ENCODE data around the gene FAM13A.

Gene FAM13A

DNA sequence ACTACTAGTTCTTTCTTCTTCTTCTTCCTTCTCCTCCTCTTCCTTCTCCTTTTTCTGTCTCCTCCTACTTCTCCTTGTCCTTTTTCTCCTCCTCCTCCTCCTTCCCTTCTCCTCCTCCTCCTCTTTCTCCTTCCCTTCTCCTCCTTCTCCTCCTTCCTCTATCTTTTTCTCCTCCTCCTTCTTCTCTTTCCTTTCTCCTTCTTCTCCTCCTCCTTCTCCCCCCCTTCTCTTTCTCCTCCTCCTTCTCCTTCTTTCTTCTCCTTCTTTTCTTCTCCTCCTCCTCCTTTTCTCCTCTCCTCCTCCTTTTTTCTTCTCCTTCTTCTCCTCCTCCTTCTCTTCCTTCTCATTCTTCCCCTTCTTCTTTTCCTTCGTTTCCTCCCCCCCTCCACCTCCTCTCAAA lies 337.6 kb downstream of the FAM13A start:
- no peak for DNase-seq (ENCODE audit: low read depth)

DNA sequence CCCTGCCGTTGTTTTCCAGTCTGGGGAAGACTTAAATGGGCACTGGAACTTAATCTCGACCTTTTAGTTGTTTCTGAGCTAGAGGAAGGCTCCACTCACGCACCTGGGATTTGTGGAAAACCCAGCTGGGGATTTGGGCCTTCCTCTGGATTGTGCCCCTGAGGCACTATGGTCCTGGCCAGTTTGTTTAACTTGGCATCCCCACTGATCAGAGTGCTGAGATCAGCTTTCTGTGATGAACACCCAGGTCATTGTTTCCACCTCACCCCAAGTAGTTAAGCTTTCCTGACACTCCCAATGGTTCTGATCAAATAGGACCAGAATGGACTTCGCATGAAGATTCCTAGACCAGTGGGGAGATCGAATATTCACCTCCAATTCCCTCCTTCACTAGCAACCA lies 338.9 kb downstream of the FAM13A start:
- DNase-seq (ENCODE audit: low read depth), result no peak

DNA sequence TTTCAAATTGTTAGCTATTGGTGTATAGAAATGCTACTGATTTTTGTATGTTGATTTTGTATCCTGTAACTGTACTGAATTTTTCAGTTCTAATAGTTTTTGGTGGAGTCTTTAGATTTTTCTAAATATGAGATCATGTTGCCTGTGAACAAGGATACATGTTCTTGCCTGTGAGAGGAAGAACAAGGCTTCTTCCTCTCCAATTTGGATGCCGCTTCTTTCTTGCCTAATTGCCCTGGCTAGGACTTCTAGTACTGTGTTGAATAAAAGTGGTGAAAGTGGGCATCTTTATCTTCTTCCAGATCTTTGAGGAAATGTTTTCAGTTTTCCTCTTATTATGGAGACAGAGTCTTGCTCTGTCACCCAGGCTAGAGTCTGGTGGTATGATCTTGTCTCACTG lies 343.2 kb downstream of the FAM13A start:
- no peak for DNase-seq (ENCODE audit: low read depth)

DNA sequence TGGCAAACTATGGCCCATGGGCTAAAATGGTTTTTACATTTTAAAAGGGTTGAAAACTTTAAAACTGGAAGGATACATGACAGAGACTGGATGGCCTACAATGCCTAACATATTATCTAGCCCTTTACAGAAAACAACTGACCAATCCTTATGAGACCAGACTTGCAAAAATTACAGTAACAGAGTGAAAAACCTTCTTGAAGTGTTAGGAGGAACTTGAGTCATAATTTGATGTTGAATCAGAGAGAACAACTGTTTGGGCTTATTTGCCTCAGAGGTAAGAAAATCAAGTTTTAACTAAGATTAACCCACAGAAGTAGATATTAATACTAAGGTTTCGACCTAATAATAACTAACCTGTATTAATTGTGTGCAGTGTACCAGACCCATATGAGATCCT lies 347.0 kb downstream of the FAM13A start:
- DNase-seq (ENCODE audit: low read depth), result no peak

DNA sequence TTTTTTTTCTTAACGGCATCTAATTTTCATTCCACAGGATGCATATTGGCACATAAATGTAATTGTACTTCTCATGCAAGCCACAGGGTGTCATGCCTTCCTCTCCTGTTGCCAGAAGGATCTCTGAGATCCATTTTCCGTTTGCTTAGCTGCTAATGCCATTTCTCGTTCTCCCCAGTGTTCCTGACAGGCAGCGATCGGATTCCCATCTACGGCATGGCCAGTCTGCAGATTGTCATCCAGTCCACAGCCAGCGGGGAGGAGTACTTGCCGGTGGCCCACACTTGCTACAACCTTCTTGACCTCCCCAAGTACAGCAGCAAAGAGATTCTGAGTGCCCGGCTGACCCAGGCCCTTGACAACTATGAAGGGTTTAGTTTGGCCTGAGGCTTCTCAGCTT lies 350.4 kb downstream of the FAM13A start:
- no peak for DNase-seq (ENCODE audit: low read depth)

DNA sequence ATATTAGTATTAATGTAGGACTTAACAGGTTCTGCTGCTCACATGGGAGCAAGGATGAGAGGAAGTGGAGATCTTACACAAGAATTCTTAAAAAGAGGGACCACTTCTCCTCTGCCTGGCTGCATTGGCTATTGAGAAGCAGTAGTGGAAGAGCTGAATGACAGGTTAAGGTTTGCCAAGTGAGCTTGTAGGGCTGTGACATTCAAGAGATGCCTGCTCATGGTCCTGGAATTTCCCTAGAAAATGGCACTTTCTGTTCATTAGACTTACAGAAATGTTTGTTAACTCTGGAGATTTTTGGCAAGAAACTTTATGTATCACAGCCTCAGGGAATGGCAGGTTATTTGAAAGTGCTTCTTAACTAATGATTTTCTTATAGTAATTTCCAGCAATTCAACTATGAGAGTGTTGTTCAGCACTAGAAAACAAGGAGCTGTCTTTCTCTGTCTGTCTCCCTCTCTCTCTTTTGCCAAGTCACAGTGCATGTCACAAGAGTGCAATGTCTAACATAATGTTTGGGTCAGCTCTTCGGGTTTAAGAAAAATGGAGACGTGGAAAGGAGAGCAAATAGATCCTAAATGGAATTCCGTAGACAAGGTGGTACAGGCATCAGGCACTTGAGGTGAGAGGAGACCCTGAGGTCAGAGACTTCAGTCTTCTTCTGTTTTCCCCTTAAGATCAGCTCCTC lies 351.0 kb downstream of the FAM13A start:
- no peak for DNase-seq (ENCODE audit: low read depth)

DNA sequence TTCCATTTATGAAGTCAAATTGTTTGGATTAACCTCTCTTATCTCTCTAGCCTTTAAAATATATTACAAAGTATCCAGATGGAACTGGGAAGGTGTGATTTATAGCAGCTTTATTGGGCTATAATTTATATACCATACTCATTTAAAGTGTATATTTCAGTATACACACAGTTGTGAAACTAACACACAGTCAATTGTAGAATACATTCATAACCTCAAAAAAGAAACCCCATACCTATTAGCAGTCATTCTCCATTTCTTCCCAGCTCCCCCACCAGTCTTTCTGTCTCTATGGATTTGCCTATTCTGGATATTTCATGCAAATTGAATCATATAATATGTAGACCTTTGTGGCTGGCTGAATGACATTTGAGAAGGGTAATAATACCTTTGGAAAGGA lies 351.8 kb downstream of the FAM13A start:
- DNase-seq (ENCODE audit: low read depth), result no peak

DNA sequence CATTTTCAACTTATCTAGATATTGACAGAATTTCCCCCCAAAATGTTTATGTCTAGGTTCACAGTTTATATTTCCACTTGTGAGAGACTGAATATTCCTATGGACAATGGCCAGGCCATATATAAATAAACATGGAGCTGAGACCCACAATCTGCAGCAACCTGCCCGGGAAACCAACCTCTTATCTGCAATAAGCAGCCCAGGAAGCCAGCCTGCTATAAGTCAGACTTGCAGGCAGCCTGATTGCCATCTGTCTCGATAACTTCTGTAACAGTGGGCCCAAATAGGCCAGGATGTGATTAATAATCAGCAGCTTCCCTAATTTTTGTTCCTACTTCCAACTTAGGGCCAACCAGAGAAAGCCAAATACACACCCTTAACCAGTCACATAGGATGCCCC lies 354.2 kb downstream of the FAM13A start:
- no peak for DNase-seq (ENCODE audit: low read depth)

DNA sequence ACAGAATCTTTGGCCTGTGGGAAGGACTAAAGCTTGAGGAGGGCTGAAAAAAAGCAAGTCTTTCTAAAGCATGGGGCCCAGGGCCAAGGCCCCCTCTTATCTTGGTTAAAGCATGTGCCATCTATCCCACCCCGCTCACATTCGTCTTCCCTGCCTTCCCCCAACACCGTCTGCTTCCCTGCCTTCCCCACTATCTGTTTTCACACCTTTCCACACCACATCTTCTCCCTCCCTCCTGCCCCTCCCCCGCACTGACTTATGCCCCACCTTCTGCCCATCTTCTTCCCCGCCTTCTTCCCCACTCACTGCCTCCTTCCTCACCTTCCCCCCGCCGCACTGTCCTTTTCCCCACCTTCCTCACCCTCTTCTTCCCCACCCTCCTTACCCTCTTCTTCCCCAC lies 358.5 kb downstream of the FAM13A start:
- DNase-seq (ENCODE audit: low read depth), result no peak

DNA sequence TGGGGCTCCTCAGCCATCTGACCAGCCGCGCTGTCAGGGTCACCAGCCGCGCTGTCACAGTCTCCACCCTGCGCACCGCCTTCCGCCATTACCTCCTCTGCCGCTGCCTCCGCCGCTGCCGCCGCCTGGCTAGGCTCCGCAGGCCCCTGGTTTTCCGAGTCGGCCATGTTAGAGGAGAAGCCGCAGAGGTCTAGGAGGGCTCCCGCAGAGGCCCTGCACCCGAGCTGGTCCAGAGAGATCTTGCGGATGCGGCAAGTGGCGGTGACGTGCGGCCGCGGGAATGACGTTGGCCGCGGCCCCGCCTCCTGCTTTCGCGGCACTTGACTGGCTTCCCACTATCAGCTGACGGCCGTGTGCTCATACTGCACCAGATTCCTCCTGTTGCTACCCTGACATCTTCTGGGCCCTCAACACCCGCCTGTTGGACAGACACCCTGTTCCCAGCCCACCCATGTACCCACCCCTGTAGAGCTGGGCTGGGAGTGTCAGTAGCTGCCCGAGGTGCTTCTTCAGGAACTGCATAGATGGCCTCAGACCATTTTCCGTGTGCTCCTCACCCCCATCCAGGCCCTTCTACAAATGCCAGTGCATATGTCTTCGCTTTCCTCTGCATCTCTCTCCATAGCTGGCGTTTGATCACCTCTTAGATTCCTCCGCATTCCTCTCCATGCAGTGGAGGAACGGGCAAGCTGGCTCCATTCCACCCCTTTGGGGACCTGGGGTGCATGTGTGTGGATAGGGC lies 359.2 kb downstream of the FAM13A start, which contains the start of gene NAP1L5:
Gene NAP1L5 (minus strand): TSS at position 242 of the 742 bp plus-strand sequence. CDS start 75 bp downstream, at position 167.
- peak; percentile 38 for DNase-seq (ENCODE audit: low read depth)

DNA sequence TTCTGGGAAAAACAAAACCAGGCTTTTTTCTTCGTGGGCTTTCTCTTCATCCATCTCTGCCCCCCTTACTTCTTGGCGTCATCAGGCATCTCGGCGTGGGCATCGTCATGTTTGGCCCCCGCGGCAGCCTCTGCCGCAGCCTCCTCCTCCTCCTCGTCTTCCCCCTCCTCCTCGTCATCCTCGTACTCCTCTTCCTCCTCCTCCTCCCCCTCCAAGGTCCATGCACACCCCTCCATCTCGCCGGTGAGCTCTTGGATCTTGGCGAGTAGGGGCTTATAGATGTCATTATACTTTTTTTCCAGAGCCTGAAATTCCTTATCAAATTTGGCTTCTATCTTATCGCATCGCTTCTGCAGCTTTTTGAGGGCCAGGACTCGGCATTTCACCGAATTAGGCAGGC lies 359.8 kb downstream of the FAM13A start:
- no peak for DNase-seq (ENCODE audit: low read depth)

DNA sequence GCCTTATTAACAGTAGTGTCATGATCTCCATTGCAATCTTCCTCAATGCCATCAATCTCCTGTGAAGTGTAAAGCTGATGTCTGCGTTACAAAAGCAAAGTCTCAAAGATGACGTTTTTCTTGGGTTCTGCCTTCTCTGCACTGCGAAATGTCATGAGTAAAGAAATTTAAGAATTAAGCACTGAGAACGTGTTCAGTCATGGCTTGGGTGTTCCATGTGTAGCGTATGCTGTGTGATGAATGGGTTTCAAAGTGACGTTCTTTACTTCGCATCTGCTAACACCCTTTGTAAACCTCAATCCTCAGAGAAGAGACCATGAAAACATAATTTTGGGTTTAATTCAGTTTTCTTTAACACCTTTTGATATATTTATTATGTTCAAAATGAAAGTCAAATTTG lies 360.4 kb downstream of the FAM13A start:
- no peak for DNase-seq (ENCODE audit: low read depth)

DNA sequence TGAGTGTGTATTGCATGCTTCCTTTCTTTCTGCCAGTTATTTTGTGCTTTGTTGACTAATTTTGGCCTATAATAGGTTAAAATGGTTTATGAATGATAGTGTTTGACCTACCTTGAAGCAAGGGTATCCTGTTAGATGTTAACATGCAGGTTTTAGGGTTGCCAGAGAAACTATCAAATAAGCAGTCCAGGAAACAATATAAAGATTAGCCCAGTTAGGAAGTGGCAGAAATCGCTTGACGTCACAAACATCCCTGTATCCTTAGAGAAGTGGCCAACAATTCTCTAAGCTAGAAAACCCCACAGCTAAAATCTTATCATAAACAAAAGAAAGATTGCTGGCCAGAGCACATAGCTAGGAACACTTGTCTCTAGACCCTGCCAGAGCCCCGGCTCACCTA lies 363.2 kb downstream of the FAM13A start:
- DNase-seq (ENCODE audit: low read depth), result no peak

DNA sequence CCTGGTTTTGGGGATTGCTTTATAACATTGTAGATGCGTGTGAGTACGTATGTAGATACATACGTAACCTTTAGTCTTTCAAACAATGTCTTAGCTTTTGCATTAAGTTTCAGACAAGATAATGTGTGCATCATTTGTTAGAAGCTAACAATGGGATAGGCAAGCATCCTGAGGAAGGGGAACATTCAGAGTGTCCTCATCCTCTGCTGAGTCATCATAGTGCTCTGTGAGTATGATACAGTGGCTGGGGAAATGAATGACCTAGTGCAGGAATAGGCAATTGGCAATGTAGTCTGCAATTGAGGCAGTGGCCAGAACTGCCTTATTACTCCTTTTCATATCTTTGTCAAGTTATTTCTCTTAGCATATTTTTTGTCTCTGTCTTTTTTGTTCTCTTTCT lies 366.6 kb downstream of the FAM13A start:
- DNase-seq (ENCODE audit: low read depth), result no peak

DNA sequence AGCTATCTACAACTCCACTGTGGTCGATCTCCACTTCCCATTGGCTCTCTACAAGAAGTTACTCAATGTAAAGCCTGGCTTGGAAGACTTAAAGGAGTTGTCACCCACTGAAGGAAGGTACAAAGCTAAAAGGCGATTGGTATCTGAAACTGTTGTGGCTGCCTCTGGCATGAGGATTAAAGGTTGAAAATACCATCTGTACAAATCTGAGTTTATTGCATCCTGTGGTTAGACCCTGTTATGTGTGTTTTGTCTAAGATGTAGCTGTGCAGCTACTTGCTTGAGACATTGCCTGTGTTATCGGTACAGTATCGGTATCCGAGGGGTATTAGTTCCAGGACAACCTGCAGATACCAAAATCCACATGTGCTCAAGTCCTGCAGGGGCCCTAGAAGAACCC lies 375.8 kb downstream of the FAM13A start:
- DNase-seq (ENCODE audit: low read depth), result no peak
